Ureter (tissue), 1 donor: ENCODE results near the gene RFLNA. TPM values are rescaled to one million over a fixed set of nuclear protein-coding genes. Genes with fewer than 3 reads are reported as not detected.
A peak's percentile ranks its signal among the peaks of the same experiment; 100 is the strongest.
"Not testable (repeated sequence)": the region's sequence is repeated elsewhere in the genome, so short reads cannot be mapped to it uniquely, and the experiment has no call there.

ENCODE experiments used
- DNase-seq: peaks from one replicate; pipeline ENCODE4 v3.0.0-alpha.2; 2020; ENCODE audit warnings: low spot score
- total RNA-seq: library from RNA; stranded (reverse); gene quantifications from one replicate; pipeline ENCODE4 v1.2.4, GENCODE V29; 2023
- donor health status: DM: yes; HTN: yes; CAD: no.

RFLNA gene
- total RNA-seq, 1 donor from 2014 or later, result 1.1 TPM

DNA sequence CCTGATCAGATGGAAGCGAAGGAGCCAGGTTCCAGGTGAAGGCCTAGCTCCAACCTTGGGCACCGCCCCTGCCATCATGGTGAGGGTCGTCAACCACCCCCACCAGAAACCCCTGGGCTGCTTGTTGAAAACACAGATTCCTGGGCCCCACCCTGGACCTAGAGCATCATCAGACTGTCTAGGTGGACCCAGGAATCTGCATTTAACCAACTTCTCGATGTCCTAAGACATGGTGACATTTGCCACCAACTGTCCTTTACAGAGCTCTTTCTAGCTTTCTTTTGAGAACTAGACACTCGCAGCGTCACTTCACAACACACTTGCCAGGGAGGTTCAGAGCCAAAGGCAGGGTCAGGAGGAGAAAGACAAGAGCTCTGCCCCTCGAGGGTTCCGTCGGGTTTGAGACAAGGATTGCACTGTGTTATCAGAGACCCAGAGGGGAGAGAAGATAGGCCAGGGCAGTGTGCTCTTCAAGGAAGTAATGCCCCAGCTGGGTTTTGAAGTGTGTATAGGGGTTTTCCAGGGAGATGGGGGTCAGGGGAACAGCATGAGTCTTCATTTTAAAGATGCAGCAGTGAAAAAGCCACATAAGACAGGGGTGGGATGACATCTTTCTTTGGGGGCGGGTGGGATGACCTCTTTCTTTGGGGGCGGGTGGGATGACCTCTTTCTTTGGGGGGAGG, 24.6 kb downstream of the RFLNA start:
- no peak for DNase-seq

DNA sequence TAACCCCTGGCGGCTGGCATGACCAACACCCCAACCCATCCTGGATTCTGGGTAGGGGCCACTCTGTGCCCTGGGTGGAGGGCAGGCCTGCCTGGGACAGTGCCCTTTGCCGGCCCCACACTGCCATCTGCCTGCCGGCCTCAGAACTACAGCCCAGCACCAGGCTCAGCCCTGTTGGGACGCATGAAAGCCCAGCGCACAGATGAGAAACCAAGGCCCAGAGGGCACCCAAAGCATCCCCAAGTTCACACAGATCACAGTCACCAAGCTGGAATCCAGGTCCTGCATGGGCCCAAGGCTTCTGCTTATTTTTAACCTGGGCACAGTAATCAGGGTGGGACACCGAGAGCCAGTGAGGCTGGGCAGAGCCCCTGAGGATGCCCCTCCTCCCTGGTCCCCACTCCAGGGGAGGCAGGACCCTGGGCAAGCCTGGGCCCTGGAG, 26.2 kb downstream of the RFLNA start:
- peak; percentile 64 for DNase-seq

DNA sequence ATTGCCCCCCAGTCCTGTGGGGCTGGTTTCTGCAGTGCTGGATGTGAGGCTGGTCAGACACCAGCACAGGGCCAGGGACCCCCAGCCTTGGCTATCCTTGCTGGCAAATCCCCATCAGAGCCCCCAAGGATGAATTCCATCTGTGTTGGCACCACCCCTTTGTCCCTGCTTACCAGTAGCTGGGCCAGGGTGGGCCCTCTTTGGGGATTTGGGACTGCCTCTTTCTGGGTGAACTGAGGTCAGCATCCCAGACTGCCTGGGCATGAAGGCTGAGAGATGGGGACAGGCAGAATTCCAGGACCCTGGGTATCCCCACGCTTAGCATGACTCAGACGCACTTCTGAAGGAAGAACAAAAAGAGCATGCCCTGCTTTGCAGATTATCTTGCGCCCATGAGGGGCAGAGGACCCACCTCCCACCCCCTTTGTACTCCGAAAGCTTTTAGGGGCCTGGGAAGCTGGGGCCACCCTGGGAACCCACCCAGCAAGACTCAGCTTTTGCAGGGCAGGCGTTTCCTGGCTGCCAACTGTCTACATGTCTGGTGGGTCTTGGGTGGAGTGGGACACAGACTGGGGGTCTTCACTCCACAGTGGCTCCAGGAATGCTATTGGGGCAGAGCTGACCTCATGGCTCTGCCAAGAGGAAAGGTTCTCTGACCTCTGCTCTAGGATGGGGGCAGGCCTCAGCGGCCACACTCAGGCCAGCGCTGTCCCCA, 26.8 kb downstream of the RFLNA start:
- no peak for DNase-seq

DNA sequence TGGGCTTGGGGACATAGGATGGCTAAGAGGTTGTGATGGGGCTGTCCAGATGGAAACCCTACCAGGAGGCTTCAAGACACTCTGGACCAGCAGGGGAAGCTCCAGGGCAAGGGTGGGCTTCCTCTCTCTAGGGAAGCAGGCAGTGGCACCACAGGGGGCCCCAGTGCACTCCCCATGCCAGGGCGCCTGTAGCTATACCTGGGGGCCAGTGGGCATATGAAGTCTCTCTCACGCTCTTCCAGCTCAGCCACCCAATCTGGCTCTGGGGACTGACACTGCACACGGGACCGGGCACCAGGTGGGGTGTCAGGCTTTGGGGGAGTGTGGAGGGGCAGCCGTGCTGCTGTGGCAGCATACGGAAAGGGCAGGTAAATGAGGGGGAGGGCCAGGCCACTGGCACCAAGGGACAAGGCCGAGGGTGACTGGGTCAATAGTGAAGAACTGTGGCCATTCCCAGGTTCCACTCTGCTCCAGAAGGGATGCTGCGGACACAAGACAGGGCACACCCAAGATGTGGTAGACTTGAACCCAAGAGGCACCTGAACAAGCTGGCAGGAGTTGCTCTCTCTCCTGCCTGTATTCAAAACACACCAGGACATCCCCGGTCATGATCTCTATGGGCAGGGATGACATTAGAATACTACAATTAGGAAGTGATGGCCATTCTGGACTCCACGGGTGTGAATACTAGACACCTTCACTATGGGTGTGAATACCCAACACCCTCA, 27.5 kb downstream of the RFLNA start:
- no peak for DNase-seq

DNA sequence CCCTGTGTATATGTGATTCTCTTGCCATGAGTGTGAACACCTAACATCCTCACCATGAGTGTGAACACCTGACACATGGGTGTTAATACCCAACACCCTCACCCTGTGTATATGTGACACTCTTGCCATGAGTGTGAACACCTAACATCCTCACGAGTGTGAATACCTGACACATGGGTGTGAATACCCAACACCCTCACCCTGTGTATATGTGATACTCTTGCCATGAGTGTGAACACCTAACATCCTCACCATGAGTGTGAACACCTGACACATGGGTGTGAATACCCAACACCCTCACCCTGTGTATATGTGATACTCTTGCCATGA, 28.1 kb downstream of the RFLNA start:
- DNase-seq, result not testable (repeated sequence)

DNA sequence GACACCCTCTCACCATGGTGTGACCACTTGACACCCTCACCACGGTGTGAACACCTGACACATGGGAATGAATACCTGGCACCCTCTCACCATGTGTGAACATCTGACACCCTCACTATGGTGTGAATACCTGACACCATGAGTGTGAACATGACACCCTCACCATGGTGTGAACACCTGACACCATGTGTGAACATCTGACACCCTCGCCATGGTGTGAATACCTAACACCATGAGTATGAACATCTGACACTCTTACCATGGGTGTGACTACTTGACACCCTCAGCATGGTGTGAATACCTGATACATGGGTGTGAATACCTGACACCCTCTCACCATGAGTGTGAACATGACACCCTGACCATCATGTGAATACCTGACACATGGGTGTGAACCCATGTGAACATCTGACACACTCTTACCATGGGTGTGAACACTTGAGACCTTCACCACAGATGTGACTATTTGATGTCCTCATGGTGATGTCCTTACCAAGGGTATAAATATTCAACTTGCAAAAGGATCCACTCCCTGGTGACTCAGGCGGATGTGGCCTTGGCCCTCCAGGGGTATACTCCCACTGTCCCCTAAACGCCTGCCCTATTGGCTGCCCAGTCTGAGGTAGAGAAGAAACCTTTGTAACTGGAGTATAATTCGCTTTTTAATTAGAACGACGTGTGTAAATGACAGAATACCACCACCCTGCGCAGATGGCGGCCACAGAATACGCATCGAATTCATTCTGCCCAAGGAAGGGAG, 29.1 kb downstream of the RFLNA start:
- no peak for DNase-seq

DNA sequence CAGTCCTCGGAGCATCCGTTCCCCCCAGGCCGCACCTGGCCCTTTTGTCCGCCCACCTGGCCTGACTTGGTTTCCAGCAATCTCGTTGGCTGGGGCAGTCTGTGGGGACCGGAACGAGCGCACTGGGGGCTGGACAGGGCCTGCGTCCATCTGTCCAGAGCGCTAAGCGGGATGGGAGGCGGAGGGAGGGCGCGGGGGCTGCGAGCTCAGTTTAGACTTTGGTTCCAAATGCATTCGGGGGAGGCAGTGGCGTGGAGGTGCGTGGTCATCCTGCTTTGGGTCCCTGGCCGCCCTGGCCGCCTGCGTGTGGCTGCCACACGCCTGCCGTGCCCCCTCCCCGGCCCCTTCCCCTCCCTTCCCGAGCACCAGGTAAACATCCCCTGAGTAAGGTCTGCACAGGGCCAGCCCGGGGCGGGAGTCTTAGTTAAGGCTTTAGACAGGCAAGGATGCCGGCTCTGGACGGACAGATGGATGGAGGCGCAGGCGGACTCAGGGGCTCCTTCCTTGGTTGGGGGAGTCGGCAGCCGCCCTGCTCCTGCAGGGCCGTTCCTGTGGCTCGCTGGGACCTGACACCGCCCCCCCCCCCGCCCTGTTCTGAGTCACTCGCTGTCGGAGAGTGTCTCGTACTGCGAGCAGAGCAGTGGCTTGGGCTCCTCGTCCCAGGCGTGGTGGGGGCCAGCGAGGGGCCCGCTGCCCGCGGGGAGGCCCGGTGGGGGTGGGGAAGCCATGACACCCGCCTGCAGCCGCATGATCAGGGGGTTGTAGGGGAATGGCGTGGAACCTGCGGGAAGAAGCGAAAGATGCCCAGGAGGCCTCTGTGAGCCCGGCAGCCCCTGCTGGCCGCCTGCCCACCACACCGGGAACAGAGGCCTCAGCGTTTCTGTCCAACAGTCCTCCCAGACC, 30.2 kb downstream of the RFLNA start:
- no peak for DNase-seq

DNA sequence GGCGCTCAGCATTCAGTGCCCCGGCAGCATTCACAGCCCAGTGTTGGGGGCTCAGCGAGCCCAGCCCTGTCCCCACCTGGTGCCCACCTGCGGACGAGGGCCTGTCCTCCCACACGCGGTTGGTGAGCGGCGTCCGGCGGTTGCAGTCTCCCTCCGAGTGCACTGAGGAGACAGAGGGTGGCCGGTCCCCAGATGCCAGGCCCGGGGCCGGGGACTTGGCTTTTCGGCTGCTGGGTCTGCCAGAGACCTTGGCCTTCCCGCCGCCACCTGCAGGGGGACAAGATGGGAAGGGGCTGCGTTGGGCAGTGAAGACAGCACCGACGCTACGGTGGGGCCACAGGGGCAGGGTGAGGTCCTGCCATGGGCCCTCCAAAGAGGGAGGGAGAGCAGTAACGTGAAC, 31.2 kb downstream of the RFLNA start:
- DNase-seq, result no peak

DNA sequence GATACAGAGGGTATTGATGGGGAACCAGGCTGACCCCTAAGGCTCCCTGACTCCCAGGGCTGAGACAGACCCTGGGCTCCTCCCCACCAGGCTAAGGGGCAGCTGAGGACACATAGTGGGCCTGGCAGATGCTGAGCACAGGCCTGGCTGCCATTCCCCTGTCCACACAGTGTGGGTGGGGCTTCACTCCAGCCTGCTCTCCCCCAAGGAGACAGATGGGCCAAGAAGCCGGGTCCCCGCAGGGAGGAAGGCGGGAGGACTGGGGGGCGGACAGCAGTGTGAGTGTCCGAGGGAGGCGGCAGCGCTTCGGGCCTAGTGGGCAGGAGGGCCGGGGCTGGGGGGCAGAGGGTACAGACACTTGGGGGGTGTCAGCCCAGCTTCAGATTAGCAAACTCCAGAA, 32.0 kb downstream of the RFLNA start:
- no peak for DNase-seq

DNA sequence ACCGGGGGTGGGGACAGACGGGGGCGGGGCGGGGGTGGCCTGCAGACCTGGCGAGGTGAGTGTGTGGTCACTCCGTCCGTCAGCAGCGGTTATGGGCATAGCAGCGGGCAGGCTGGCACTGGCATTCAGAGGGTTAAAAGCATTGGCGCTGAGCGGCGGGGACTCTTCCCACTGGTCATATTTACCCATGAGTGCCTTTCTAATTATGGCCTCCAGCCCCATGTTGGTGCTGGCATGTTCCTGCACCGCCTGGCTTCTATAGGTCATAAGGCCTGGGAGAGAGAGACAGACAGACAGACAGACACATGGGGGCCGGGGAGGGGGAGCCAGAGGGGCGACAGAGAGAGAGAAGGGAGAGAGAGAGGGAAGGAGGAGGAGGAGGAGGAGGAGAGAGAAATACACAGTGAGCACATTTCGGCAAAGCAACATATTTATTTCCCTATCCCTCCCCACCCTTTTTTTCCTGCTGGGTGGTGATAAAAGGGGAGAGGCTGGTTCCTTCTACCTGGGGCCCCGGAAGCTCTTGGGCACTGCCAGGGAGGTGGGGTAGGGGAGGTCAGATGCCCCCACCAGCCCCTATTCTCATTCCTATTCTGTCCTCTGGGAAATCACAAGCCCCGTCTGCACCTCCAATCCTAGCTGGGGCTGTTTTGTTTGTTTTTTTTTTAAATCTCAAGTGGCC, 32.6 kb downstream of the RFLNA start:
- DNase-seq, result no peak

DNA sequence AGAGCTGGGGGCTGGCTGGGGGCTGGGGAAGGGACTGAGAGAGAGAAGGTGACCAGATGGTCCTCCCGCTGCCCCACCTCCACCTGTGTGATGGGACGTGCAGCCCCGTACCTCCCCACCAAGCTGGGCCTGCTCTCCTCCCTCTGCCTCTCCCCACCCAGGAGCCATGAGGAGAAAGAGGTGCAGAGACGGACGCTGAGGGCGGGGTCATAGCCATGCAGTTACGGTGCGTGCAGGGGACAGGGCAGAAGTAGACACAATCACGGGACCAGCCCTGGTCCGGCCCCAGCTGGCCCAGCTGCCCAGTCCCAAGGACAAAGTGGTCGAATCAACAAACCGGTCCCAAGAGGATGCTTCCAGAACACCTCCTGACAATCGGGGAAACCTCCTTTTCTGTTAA, 33.2 kb downstream of the RFLNA start:
- no peak for DNase-seq

DNA sequence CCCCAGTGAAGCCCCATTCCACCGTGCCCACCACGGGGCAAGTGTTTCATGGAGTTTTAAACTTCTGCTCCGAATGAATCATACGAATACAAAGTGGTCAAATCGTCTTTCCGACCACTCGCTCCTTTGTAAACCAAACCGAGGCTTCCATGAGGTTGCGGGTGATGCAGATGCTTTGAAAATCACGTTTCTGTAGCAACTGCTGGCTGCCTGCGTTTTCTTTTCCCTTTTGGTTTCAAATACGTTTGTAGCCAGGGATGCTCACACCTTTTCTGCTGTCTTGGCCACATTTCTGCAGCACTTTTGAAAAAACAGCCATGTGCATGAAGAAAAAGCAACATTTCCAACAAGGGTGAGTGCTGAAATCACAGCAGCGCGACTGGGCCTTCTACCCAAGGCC, 33.7 kb downstream of the RFLNA start:
- no peak for DNase-seq

DNA sequence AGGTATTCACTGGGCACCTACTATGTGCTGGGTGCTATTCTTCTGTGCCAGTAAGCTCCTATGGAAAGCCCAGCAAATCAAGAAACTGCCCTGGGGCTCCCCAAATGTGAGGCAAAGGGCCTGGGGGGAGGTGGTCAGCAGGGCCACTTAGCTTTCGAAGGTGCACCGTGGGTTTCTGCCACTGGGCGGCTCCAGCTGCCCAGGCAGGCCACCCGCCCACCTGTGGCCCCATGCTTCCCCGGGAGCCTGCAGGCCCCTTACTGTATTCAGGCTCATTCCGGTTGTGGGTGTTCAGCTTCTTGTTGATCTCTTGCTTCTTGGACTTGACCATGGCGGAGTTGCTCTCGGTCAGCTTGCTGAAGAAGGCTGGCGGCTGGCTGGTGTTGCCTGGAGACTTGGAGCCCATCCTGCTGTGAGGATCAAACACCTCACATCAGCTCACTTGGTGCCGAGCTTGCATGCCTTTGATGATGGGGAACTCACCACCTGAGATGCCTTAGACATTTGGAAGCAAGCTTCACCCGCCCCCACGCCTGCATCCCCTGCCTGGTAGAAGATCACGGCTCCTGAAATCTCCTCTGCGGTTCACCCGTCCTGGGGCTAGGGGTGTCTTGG, 37.3 kb downstream of the RFLNA start:
- no peak for DNase-seq

DNA sequence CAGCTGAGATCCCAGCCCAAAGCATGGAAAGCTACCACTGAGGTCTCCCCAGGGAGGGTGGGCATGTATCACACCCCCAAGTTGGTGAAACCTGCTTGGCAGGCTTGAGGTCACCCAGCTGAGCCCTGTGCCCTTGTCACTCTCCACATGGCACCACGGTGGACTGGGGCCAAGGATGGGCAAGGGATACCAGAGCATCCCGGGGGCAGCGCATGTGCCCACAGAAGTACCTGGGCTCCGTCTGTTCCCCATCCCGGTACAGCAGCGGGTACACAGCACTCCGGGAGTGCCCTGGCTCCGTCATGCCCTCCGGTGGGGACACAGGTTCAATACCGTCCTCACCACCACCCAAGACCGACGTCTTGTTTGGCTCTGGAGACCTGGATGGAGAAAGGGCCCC, 38.0 kb downstream of the RFLNA start:
- no peak for DNase-seq

DNA sequence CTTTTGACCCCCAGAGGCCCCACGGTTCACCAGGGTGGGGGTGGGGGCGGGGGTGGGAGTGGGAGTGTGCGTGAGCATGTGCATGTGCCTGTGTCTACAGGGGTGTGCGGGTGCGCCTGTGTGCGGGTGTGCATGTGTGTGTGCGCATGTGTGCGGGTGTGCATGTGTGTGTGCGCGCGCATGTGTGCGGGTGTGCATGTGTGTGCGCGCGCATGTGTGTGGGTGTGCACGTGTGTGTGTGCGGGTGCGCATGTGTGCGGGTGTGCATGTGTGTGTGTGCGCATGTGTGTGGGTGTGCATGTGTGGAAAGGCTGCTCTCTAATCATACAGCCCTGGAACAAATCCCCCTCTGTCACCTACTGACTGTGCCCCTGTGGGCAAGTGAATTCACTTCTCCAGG, 38.8 kb downstream of the RFLNA start:
- no peak for DNase-seq

DNA sequence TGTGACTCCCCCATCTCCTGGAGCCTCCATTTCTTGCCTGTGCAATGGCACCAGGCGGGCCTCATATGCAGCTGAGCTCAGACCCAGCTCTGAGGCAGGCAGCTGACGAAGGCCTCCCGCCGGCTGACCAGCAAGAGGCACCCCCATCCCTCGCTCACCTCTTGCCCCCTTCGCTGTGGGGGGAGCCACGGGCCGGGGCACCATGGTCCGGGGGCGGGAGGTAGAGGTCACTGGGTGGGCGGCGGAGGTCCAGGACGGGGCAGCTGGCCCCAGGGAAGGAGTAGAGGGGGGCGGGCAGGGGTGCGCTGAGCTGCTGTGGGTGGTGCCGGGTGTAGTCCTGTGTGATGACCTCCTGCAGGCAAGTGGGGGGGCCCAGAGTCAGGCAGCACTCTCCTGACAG, 39.4 kb downstream of the RFLNA start:
- DNase-seq, result no peak

DNA sequence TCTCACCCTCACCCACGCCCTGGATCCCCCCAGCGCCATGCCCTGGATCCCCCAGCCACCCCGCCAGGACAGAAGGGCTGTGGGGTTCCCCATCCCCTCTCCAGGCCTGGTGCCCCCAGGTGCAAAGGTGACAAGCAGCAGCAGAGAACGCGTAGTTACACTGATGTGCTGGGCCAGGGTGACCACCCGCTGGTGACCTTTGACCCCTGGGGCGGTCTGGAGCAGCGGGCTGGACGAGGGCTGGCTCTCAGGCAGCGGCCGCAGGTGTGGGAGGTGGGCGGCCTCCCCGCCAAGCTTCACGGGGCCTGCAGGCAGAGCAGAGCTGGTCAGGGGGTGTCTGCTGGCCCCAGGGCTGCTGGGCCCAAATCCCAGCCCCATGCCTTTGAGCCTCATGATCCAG, 40.1 kb downstream of the RFLNA start:
- DNase-seq, result no peak

DNA sequence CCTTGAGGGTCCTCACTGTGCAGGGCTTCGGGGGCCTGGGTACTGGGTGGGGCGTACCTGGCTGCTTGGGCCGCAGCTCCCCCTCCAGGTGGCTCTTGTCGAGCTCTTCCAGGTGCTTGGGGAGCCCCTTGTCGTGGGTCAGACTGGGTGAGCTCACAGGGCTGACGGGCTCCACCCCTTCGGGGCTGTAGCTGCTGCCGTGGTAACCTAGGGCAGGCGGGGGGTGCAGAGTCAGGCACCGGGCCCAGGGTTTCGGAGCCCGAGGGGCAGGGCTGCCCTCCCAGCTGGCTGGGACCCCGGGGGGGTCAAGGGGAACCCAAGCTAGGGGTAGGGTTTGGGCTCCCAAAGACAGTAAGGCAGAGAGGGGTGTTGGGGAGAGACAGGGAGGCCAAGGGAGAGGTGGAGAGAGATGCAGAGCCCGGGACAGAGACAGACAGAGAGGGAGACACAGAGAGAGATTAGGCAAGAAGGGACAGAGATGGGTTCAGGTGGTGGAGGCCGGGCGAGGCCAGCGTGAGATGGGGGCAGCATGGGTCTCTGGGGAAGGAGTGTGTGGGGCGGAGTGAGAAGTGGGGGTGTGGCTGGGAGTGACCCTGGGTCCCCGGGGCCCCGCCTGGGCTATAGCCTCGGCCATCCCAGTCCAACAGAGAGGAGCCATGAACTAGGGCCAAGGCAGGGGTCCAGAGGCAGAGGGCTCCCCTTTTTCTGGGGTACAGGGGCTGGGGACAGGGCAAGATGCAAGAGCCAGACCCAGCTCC, 40.7 kb downstream of the RFLNA start:
- no peak for DNase-seq

DNA sequence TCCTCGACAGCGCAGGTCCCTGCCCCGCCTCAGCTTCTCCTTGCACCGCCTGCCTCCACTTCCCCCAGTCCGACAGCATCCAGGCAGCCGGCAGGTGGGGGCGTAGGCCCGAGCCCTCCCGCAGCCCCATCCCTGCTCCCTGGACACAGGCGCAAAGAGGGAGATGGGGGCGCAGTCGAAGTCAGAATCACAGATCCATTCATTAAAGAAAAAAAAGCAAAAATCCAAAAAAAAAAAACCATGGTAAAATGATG, 41.2 kb downstream of the RFLNA start:
- DNase-seq, result no peak
